Kidney tubule cell (primary cell): ENCODE measurements around the gene PIGO.

Experiments used
- DNase-seq: peaks from one replicate; pipeline ENCODE4 v3.0.0-alpha.2; 2018; ENCODE audit warnings: low spot score

PIGO gene

GRCh38 chr9:35096035-35096849 lies at the start of gene PIGO:
Gene PIGO, minus strand, starts transcription at chr9:35096591. Its CDS starts 1,026 bp downstream, at chr9:35095565.
- DNase-seq: peak; percentile 91

GRCh38 chr9:35142037-35142436 lies 45.6 kb upstream of the PIGO start:
- DNase-seq: no peak

- no peak for DNase-seq
Measured at GRCh38 chr9:35140093-35140492, 43.7 kb upstream of the PIGO start.

GRCh38 chr9:35136866-35137265 lies 40.5 kb upstream of the PIGO start:
- DNase-seq: no peak

GRCh38 chr9:35135988-35136387 lies 39.6 kb upstream of the PIGO start:
- no peak for DNase-seq

- no peak for DNase-seq
Measured at GRCh38 chr9:35134920-35135319, 38.5 kb upstream of the PIGO start.

GRCh38 chr9:35116898-35117551 lies 20.6 kb upstream of the PIGO start:
- DNase-seq: peak; percentile 91

GRCh38 chr9:35116539-35116897 lies 20.1 kb upstream of the PIGO start:
- no peak for DNase-seq

- peak; percentile 98 for DNase-seq
Measured at GRCh38 chr9:35115680-35116538, 19.5 kb upstream of the PIGO start, which contains the start of gene ATOSB. Gene ATOSB, minus strand, starts transcription at chr9:35115862. Its CDS starts 7,588 bp downstream, at chr9:35108274.

GRCh38 chr9:35114840-35115628 lies 18.6 kb upstream of the PIGO start:
- peak; percentile 67 for DNase-seq

- peak; percentile 96 for DNase-seq
Measured at GRCh38 chr9:35114113-35114839, 17.9 kb upstream of the PIGO start.

GRCh38 chr9:35112257-35113020 lies 16.0 kb upstream of the PIGO start:
- peak; percentile 49 for DNase-seq

GRCh38 chr9:35111001-35111933 lies 14.9 kb upstream of the PIGO start:
- DNase-seq: peak; percentile 99

- DNase-seq: peak; percentile 78
Measured at GRCh38 chr9:35110327-35110761, 14.0 kb upstream of the PIGO start.

- no peak for DNase-seq
Measured at GRCh38 chr9:35108946-35109575, 12.7 kb upstream of the PIGO start.

GRCh38 chr9:35108461-35108860 lies 12.1 kb upstream of the PIGO start:
- DNase-seq: no peak

- no peak for DNase-seq
Measured at GRCh38 chr9:35107297-35108290, 11.2 kb upstream of the PIGO start.
